ENCODE data around the gene VIPR2. TPM values are rescaled to one million over a fixed set of nuclear protein-coding genes. Genes with fewer than 3 reads are reported as not detected.

VIPR2 gene
- total RNA-seq, 1 experiment from 2014 or later: not detected

GRCh38 chr7:158997471-158997870 is 147.2 kb downstream of the VIPR2 start:
- no peaks in the 10 kb centered on the region for H3K4me1 ChIP-seq (replicated peaks; ENCODE audit: insufficient read depth)
- no peaks in the 10 kb centered on the region for H3K9me2 ChIP-seq (ENCODE audit: insufficient read depth)
- no peak overlapping the region for H2AFZ ChIP-seq
- H3K27ac ChIP-seq: no peak overlapping the region
- H3K27me3 ChIP-seq (ENCODE audit: insufficient read depth, low read depth): peaks cover 74% of the 10 kb centered on the region
- H3K9me3 ChIP-seq (ENCODE audit: insufficient read depth, low read depth): no peaks in the 10 kb centered on the region
- TF ChIP-seq EZH2 (IDR thresholded peaks at IDR 0.05; ENCODE audit: low read depth) (no peak), CTCF (conservative IDR thresholded peaks at IDR 0.05) (no peak)
- H3K36me3 ChIP-seq (ENCODE audit: low read depth): no peaks in the 10 kb centered on the region
- ChIA-PET POLR2A (ENCODE audit: unreplicated experiment) (no interaction called here), CTCF (no interaction called here)
- H3K4me3 ChIP-seq: no peak overlapping the region
- no peak for DNase-seq
- H3K4me2 ChIP-seq: no peak overlapping the region
- intact Hi-C loops (cut with micrococcal nuclease; ENCODE audit: unreplicated experiment): no loop called here
- no peaks in the 10 kb centered on the region for H3K79me2 ChIP-seq (ENCODE audit: low read depth)
- no TSS peak for BruUV-seq (replicated peaks)
- no peaks in the 10 kb centered on the region for H4K20me1 ChIP-seq (ENCODE audit: insufficient read depth)
- H3F3A ChIP-seq (ENCODE audit: insufficient read depth, low read depth): no peaks in the 10 kb centered on the region

DNA sequence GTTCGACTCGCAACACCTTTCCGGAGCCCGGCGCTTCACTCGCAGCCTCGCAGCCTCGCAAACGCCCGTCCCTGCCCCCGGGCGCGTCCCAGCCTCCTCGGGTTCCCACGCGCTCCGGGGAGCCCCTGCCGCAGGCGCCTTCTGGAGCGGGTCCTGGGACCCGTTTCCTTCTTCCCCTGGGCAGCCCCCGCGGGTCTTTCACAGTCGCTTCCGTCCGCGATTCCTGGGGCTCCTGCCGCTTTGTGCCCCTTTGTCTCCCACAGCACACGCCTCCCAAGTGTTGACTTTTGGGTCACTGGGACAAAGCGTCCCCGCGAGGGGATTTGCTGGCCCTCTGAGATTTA is 147.6 kb downstream of the VIPR2 start:
- Histone ChIP-seq H3K4me2 (no peak overlapping the region), H3K9me3 (ENCODE audit: insufficient read depth, low read depth) (no peaks in the 10 kb centered on the region), H2AFZ (no peak overlapping the region), H4K20me1 (ENCODE audit: insufficient read depth) (no peaks in the 10 kb centered on the region), H3K4me3 (no peak overlapping the region), H3K36me3 (ENCODE audit: low read depth) (no peaks in the 10 kb centered on the region), H3K4me1 (replicated peaks; ENCODE audit: insufficient read depth) (no peaks in the 10 kb centered on the region), H3K9me2 (ENCODE audit: insufficient read depth) (no peaks in the 10 kb centered on the region), H3F3A (ENCODE audit: insufficient read depth, low read depth) (no peaks in the 10 kb centered on the region), H3K27ac (no peak overlapping the region), H3K27me3 (ENCODE audit: insufficient read depth, low read depth) (peaks cover 73% of the 10 kb centered on the region), H3K79me2 (ENCODE audit: low read depth) (no peaks in the 10 kb centered on the region)
- BruUV-seq (replicated peaks): no TSS peak
- no peak for DNase-seq
- ChIA-PET CTCF (no interaction called here), POLR2A (ENCODE audit: unreplicated experiment) (no interaction called here)
- intact Hi-C loops (cut with micrococcal nuclease; ENCODE audit: unreplicated experiment): no loop called here
- no peak for TF ChIP-seq EZH2 (IDR thresholded peaks at IDR 0.05; ENCODE audit: low read depth)
- no peak for TF ChIP-seq CTCF (conservative IDR thresholded peaks at IDR 0.05)

DNA sequence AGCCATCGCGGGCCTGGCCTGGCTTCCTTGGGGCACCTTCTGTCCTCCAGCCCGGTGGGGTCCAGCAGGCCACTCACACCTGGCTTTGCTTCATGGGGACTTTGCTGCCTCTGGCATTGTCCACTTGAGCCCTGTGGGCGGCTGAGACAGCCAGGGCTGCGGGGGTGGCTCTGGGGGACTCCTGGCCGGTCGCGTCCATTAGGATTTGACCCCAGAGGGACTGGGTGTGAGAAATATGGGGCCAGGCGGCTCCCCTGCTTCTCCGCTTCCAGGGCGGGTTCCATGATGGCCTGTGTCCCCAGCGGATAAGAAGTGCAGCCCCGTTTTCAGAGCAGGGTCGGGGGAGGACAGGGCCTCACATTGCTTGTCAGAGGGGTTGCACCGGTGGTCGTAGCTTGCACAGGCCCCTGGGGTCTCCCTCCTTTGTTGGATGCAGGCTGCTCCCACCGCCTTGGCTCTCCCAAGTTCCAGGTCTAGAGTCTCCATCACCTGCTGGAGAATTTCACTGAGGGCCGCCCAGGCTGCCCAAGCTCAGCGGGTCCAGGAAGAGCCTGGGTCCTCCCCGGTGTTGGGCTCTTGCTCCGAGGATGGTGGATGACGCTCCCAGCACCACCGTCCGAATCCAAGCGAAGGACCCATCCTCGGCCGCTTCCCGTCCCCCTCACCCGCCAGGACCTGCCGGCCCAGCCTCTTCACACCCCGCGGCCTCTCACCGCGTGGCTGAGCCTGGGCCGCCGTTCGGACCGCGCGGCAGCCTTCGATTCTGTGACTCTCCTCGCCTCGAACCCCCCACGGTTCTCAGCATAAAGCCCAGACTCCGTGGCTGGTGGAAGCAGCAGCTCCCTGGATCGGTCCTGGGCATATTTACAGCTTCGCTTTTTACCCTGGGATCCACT is 148.2 kb downstream of the VIPR2 start:
- TF ChIP-seq CTCF (conservative IDR thresholded peaks at IDR 0.05): no peak
- no peak for TF ChIP-seq EZH2 (IDR thresholded peaks at IDR 0.05; ENCODE audit: low read depth)
- Histone ChIP-seq H3K27ac (no peak overlapping the region), H3K4me3 (no peak overlapping the region), H3K4me1 (replicated peaks; ENCODE audit: insufficient read depth) (no peaks in the 10 kb centered on the region), H3K4me2 (no peak overlapping the region), H3K9me2 (ENCODE audit: insufficient read depth) (no peaks in the 10 kb centered on the region), H3K9me3 (ENCODE audit: insufficient read depth, low read depth) (no peaks in the 10 kb centered on the region), H2AFZ (no peak overlapping the region), H3K36me3 (ENCODE audit: low read depth) (no peaks in the 10 kb centered on the region), H3F3A (ENCODE audit: insufficient read depth, low read depth) (no peaks in the 10 kb centered on the region), H4K20me1 (ENCODE audit: insufficient read depth) (no peaks in the 10 kb centered on the region), H3K79me2 (ENCODE audit: low read depth) (no peaks in the 10 kb centered on the region), H3K27me3 (ENCODE audit: insufficient read depth, low read depth) (peaks cover 73% of the 10 kb centered on the region)
- ChIA-PET POLR2A (ENCODE audit: unreplicated experiment) (no interaction called here), CTCF (no interaction called here)
- intact Hi-C loops (cut with micrococcal nuclease; ENCODE audit: unreplicated experiment): no loop called here
- no TSS peak for BruUV-seq (replicated peaks)
- DNase-seq: no peak
